HT1080 (cell line): ENCODE results near the gene TRIM68. TPM values are rescaled to one million over a fixed set of nuclear protein-coding genes. Genes with fewer than 3 reads are reported as not detected.

Experiments
- DNase-seq: peaks from one replicate; pipeline ENCODE4 v3.0.0-alpha.2; 2015; ENCODE audit warnings: low read depth
- polyA plus RNA-seq, 2 experiments: library from polyadenylated mRNA; depleted of rRNA; stranded (reverse); fragments of >200 nt; gene quantifications; 2 replicates each; pipeline ENCODE4 v1.2.3, GENCODE V29; 2015
- total RNA-seq: library from RNA; depleted of rRNA; stranded (reverse); fragments of >200 nt; shearing (Covaris generic); gene quantifications from 2 replicates; pipeline ENCODE4 v1.2.3, GENCODE V29; 2014; rRNA removed

The TRIM68 gene
- 7.7 and 8.3 TPM in 2 replicates for total RNA-seq
- 9.4 and 10.5 TPM in 2 replicates for polyA plus RNA-seq (2015; cell fraction: cytosol; rRNA removed)
- 18.2 and 23.2 TPM in 2 replicates for polyA plus RNA-seq (2015; cell fraction: nucleus; rRNA removed)

- DNase-seq, result peak; percentile 97
Measured at GRCh38 chr11:4607781-4608666, at the start of gene TRIM68. TSS of gene TRIM68 (minus strand) at chr11:4608231. CDS start at chr11:4605504, 2,727 bp downstream.

GRCh38 chr11:4654635-4655369, 46.8 kb upstream of the TRIM68 start:
- no peak for DNase-seq

GRCh38 chr11:4647766-4648165, 39.7 kb upstream of the TRIM68 start:
- no peak for DNase-seq

- no peak for DNase-seq
Measured at GRCh38 chr11:4645974-4646373, 37.9 kb upstream of the TRIM68 start.

- DNase-seq, result no peak
Measured at GRCh38 chr11:4644233-4644632, 36.2 kb upstream of the TRIM68 start.

- DNase-seq, result no peak
Measured at GRCh38 chr11:4643682-4644081, 35.7 kb upstream of the TRIM68 start, which contains the start of gene OR51E1. TSS of gene OR51E1 (plus strand) at chr11:4643982. CDS start at chr11:4652527, 8,545 bp downstream.

- no peak for DNase-seq
Measured at GRCh38 chr11:4643076-4643475, 35.0 kb upstream of the TRIM68 start.

GRCh38 chr11:4642043-4642442, 34.0 kb upstream of the TRIM68 start:
- DNase-seq, result no peak

GRCh38 chr11:4641501-4641900, 33.5 kb upstream of the TRIM68 start:
- DNase-seq, result no peak

GRCh38 chr11:4639931-4640330, 31.9 kb upstream of the TRIM68 start:
- no peak for DNase-seq

GRCh38 chr11:4637662-4638047, 29.6 kb upstream of the TRIM68 start:
- DNase-seq, result no peak

- DNase-seq, result peak; percentile 60
Measured at GRCh38 chr11:4636962-4637661, 29.1 kb upstream of the TRIM68 start, which contains the start of gene OR51D1. TSS of gene OR51D1 (plus strand) at chr11:4637477. CDS start at chr11:4639791, 2,314 bp downstream.

GRCh38 chr11:4636136-4636535, 28.1 kb upstream of the TRIM68 start:
- no peak for DNase-seq

- DNase-seq, result peak; percentile 46
Measured at GRCh38 chr11:4626207-4627099, 18.4 kb upstream of the TRIM68 start.

GRCh38 chr11:4619514-4619913, 11.5 kb upstream of the TRIM68 start:
- no peak for DNase-seq

GRCh38 chr11:4615856-4616444, 7.9 kb upstream of the TRIM68 start:
- no peak for DNase-seq

- DNase-seq, result no peak
Measured at GRCh38 chr11:4611986-4612385, 4.0 kb upstream of the TRIM68 start.

- no peak for DNase-seq
Measured at GRCh38 chr11:4610258-4610935, 2.4 kb upstream of the TRIM68 start.

GRCh38 chr11:4607096-4607495, 935 bp downstream of the TRIM68 start:
- DNase-seq, result no peak
